Activated CD4-positive, alpha-beta T cell treated with anti-CD3 and anti-CD28 coated beads, Interleukin-2, Interleukin-4, amounts not matched to agents 100 ng/mL and 50 ng/mL, durations not matched to agents 16 hours and 8 hours (primary cell): ENCODE results near the gene ZSCAN10.
"Not testable (repeated sequence)": the region's sequence is repeated elsewhere in the genome, so short reads cannot be mapped to it uniquely, and the experiment has no call there.

ENCODE experiments used
- DNase-seq: peaks from one replicate; pipeline ENCODE4 v3.0.0-alpha.2; 2020; ENCODE audit warnings: low spot score

Gene ZSCAN10

DNA sequence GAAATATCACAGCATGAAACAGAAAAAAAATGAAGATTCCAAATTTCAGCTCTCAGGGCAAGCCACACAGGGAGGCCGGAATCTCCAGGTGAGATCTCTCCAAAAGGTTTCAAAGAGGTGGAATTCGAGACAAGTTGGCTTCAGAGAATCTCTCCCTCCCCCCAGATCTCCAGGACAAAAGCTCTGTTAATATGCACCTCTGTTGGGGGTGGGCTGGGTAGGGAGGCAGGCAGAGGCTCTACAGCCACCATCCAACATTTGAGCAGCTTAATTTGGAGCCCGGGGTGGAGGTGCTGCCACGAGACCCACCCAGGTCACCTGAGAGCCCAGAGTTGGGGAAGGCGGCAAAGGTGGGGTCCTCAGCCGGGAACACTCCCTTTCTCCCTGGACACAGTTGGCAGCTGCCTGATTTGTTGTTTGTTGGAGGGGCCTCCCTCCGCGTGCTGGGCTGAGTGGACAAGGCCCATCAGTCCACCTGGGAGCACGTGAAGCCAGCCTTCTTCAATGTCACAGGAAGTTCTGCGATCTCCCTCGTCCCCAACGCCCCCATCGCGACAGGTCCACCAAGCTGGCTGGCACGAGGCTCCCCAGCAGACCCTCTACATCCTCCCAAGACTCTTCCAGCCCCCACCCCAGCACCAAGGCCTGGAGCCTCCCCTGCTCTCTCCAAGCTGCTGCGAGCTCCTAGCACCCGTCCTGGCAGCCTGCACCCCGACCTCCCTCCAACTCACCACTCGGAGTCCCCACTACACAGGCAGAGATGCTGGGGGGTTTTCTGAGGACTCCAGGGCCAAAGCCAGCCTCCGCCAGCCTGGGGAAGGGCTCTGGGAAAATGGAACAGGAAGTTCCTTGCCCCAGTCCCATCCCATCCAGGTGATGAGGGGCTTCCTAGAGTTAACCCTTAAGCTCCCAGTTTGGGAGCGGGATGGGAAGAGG lies at the start of gene ZSCAN10:
TSS of gene ZSCAN10 (minus strand) at position 836 of the 936 bp plus-strand sequence. CDS start 6,357 bp downstream, outside the sequence.
- DNase-seq, result no peak

DNA sequence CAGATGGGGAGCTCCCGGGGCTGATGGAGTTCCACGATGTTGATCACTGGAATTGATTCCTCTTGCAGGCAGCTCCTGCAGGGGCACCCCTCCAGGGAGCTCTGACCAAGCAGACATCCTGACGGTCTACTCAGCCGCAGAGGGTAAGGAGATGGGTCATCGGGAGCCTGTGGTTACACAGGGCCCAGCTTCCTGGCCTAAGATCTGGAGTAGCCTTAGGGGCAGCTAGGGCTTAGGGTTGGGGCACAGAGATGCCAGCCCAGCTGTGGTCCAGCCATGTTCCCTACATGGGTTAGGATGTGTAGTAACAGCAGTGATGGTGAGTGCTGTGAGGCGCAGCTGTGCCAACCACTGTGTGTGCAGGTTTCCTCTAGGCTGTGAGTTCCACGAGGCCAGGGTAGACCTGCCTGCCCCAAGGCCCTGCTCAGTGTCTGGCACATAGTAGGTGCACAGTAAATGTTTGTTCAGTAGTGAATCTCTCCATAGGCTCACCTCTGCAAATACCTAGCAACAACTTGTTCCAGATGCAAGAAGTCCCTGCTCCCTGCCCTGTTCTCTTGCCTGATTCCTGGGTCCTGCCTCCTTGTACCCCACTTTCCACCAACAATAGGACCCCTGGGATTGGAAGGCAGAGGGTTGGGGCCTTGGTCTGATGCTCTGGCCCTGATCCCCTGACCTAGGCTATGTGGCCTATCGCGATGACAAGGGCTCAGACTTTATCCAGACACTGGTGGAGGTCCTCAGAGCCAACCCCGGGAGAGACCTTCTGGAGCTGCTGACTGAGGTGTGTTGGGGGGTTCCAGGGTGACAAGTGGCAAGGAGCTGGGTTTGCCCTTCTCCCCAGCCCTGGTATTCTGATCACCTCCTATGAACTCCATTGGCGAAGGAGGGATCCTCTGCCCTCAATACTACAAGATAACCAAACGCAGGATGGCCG lies 49.4 kb upstream of the ZSCAN10 start:
- DNase-seq, result no peak

DNA sequence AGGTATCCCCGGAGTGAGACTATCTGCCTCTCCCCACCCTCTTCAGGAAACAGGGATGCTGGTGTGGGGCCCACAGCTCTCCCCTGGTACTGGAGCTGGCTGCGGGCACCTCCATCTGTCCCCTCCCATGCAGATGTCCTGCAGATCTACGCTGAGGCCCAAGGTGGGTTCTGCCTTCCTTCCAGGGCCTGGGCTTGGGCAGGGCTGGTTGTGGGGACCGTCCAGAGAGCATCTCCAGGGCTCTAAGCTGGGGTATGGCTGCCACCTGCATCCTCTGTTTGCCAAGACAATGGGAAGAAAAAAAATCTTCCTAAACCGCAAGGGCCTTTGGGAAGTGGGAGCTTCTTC lies 48.6 kb upstream of the ZSCAN10 start:
- no peak for DNase-seq

DNA sequence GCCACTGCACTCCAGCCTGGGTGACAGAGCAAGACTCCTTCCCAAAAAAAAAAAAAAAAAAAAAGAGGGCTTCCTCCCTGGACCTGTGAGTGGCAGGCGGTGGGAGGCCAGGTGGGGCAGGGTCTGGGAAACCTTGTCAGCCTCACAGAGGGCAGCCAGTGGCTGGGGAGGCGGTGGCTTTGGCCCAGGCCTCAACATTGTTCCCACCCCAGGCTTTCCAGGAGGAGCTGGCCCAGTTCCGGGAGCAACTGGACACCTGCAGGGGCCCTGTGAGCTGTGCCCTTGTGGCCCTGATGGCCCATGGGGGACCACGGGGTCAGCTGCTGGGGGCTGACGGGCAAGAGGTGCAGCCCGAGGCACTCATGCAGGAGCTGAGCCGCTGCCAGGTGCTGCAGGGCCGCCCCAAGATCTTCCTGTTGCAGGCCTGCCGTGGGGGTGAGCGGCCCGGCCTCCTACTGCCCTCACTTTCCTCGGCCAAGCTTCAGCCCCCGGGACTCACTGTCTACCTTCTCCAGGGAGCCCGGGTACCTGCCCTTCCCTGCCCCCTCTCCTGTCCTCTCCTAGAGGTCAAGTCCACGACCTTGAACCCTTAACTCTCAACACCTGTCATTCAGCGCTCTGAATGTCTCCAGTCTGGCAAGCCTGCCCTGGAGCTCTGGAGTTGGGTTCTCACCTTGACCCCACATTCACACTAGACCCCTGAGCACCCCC lies 48.1 kb upstream of the ZSCAN10 start:
- DNase-seq, result no peak

DNA sequence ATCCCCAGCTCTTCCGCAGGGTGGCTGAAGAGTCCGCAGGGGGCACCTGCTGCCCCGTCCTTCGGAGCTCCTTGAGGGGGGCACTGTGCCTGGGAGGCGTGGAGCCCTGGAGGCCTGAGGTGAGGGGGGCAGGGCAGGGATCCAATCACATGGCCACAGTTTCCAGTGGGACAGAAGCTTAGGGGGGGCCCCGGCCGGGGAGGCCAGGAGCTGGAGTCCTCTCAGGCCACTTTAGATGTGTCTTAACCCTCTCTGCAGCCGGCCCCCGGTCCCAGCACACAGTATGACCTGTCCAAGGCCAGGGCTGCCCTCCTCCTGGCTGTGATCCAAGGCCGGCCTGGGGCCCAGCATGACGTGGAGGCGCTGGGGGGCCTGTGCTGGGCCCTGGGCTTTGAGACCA lies 46.6 kb upstream of the ZSCAN10 start:
- no peak for DNase-seq

DNA sequence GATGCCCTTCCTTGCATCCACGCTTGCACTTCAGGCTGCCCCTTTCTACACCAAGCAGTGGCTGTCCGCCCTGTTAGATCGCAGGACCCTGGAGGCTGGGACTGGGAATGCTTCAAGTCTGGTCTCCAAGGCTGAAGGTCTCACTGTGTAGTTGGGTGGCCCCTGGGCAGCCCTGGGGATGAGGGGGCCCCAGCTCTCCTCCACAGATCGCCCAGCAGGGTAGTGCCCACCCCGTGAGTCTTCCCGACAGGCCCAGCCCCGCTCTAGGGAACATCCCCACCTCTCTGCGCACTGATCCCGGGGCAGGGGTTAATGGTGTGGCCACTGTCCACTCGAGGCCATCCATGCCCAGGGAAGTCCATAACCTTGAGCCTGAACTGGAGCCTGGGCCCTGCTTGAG lies 46.1 kb upstream of the ZSCAN10 start:
- no peak for DNase-seq

DNA sequence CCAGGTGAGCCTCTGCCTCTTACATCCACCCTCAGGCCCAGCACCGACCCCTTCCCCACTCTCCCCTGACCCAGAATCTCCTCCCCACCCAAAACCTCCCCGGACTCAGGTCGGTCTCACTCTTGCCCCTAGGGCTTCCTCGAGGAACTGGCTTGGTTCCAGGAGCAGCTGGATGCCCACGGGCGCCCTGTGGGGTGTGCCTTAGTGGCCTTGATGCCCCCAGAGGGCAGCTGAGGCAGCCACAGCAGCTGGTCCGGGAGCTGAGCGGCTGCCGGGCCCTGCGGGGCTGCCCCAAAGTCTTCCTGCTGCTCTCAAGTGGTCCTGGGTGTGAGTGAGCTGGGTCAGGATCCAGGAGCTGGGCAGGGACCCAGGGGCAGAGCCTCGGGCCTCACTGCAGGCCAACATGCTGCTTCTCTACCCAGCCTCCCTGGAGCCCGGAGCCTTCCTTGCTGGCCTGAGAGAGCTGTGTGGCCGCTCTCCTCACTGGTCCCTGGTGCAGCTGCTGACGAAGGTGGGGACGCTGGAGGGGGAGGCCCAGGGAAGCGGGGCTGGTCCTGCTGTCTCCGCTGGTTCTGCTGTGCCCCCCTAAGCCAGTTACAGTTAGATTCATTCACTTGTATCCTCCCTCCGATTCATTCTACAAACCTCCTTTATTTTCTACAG lies 45.4 kb upstream of the ZSCAN10 start:
- no peak for DNase-seq

DNA sequence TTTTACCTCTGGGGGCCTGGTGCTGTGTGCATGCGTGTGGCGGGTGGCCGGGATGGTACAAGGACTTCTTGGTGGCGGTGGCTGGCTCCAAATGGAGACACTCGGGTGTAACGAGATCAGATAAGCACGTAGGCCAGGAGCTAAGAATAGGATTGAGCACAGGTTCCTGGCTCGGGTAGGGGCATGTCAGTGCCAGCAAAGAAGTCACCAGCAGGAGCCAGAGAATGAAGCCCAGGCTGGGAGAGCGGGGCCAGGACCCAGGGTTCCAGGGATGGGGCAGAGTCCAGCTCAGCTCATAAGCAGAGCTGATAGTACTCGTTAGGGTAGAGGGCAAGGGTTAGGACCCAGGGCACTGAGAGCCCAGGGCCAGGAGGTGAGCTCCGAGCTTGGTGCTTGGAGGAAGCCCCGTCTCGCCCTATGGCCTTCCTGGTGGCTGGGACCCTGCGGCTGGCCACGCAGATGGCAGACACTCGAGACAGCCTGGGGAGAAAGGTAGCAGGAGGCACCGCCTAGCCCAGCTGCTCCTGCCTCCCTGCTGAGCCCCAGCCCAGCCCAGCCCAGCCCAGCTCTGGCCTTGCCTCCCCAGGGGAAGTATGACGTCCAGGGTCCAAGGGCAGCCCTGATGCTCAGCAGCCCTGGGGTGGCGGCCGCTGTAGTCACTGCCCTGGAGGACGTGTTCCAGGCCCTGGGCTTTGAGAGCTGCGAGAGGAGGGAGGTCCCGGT lies 44.7 kb upstream of the ZSCAN10 start:
- no peak for DNase-seq

DNA sequence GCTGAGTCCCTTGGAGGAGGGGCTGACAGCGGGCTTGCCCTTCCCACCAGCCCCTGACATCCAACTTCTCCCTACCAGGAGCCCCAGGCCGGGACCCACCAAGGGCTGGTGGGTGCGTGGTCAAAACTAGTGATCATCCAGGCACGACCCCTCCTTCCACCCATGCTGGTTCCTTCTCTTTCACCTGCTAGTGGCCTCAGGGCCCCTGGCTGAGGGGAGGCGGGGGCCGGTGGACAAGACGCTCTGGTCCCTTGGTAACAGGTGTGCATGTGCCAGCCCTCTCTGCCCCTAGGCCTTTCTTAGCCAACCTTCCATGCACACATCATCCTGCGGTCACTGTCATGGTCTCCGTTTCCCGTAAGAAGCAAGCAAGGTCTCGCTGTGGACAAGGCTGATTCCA lies 44.1 kb upstream of the ZSCAN10 start:
- DNase-seq, result no peak

DNA sequence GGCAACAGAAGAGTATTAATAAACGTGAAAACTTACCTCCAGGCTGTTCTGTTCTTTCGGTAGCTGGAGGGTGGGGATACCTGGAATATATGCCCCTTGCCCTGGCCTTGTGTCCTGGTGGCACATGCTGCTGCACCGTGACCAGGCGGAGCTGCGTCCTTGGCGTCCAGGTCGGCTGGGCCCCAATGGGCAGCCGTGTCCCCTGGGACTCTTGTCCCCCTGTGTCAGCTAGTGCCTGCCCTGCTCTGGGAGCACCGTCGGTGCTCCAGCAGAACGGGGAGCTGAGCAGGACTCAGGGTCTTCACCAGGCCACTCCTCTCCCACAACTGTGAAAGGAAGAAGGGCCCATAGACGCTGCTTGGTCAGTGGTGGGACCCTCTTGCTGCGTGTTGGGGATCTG lies 43.7 kb upstream of the ZSCAN10 start:
- no peak for DNase-seq

DNA sequence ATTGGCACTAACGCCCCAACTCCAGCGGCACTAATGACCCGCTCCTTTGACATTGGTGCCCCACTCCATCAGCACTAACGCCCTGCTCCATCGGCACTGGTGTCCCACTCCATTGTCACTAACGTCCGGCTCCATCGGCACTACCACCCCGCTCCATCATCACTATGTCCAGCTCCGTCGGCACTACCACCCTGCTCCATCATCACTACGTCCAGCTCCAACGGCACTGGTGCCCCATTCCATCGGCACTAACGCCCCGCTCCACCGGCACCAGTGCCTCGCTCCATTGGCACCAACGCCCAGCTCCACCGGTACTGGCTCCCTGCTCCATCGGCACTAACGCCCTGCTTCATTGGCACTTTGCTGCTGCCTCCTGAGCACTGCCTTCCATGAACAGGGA lies 43.2 kb upstream of the ZSCAN10 start:
- DNase-seq, result no peak

DNA sequence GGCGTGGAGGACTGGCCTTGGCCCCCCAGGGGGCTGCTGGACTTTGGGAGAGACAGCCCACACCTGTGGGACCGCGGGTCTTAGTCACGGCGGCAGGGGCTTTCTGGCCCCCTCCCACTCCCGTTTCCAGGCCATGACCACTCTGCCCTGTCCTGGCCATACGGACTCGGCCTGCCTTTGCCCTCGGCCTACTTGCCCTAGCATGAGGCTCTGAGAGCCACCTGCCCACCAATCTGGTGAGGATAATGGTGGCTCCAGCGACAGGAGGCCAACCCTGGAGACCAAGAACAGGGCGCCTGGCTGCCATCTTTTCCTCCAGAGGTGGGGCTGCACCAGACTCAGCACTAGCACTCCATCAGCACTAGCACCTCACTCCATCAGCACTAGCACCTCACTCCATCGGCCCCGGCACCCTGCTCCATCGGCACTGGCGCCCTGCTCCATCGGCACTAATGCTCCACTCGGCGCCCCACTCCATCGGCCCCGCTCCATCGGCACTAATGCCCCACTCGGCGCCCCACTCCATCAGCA lies 42.8 kb upstream of the ZSCAN10 start:
- no peak for DNase-seq

DNA sequence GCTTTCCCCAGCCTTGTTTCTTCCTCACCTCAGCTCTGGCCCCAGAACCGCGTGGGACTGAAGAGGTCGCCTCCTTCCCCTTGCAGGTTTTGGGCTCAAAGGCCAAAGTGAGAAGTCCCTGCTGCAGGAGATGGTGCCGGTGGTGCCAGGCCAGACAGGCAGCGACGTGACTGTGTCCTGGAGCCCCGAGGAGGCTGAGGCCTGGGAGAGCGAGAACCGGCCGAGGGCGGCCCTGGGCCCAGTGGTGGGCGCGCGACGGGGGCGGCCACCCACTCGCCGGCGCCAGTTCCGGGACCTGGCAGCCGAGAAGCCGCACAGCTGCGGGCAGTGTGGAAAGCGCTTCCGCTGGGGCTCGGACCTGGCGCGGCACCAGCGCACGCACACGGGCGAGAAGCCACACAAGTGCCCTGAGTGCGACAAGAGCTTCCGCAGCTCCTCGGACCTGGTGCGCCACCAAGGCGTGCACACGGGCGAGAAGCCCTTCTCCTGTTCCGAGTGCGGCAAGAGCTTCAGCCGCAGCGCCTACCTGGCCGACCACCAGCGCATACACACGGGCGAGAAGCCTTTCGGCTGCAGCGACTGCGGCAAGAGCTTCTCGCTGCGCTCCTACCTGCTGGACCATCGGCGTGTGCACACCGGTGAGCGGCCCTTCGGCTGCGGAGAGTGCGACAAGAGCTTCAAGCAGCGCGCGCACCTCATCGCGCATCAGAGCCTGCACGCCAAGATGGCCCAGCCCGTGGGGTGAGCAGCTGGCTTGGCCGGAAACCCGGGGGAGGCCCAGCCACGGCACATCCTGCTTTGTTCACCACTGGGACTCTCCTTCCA lies 41.7 kb upstream of the ZSCAN10 start:
- DNase-seq, result no peak

DNA sequence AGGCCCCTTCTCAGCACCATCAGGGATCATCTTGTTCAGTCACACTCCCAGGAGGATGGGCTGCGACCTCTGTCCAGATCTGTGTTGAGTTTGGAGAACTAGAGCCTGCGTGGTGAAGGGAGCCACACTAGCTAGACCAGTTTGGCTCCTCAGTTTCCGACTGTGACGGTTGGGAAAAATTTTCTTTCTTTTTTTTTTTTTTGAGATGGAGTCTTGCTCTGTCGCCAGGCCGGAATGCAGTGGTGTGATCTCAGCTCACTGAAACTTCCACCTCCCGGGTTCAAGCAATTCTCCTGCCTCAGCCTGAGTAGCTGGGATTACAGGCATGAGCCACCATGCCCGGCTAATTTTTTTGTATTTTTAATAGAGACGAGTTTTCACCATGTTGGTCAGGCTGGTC lies 40.5 kb upstream of the ZSCAN10 start:
- DNase-seq, result not testable (repeated sequence)

DNA sequence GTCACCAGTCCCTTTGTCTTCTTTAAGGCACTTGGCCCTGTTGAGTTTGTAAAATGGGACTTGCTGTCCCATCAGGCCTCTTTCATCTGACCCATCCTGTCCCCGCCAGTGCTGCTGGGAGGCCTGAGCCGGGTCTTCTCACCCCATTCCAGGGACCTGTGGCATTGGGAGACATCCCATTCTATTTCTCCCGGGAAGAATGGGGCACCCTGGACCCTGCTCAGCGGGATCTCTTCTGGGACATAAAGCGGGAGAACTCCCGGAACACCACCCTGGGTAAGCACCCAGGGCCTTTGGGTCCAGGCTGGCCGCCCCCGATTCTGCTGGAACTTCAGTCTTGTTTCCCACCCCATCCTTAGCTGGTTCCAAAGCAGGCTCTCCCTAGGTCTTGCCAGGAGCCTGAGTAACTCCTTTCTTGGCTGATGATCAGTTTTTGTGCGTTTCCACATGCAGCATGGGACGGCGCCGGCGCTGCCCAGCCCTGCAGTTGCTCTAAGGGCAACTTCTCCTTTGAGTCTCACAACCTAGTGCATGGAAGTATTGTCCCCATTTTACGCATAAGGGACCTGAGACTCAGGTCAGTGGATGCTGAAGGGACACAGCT lies 39.8 kb upstream of the ZSCAN10 start:
- DNase-seq, result no peak

DNA sequence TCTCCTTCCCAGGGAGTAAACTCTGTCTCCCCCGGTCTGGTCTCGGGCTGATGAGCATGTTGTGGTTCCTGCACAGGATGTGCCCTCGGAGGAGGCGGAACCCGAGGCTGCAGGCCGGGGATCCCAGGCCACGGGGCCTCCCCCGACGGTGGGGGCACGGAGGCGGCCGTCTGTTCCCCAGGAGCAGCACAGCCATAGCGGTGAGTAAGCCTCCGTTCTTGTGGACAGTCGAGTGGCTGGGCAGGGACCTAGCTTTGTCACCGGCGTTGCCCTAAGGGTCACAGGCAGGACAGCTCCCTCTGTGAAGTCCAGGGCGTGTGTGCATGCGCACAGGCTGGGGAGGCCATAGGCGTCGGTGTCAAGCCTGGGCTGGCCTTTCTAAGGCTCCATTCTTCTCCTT lies 39.2 kb upstream of the ZSCAN10 start:
- no peak for DNase-seq

DNA sequence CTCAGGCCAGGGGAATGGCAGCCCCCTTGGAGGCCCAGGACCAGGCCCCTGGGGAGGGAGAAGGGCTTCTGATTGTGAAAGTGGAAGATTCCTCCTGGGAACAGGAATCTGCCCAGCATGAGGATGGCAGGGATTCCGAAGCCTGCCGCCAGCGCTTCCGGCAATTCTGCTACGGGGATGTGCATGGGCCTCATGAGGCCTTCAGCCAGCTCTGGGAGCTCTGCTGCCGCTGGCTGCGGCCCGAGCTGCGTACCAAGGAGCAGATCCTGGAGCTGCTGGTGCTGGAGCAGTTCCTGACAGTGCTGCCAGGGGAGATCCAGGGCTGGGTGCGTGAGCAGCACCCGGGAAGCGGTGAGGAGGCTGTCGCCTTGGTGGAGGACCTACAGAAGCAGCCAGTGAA lies 38.2 kb upstream of the ZSCAN10 start:
- DNase-seq, result no peak

DNA sequence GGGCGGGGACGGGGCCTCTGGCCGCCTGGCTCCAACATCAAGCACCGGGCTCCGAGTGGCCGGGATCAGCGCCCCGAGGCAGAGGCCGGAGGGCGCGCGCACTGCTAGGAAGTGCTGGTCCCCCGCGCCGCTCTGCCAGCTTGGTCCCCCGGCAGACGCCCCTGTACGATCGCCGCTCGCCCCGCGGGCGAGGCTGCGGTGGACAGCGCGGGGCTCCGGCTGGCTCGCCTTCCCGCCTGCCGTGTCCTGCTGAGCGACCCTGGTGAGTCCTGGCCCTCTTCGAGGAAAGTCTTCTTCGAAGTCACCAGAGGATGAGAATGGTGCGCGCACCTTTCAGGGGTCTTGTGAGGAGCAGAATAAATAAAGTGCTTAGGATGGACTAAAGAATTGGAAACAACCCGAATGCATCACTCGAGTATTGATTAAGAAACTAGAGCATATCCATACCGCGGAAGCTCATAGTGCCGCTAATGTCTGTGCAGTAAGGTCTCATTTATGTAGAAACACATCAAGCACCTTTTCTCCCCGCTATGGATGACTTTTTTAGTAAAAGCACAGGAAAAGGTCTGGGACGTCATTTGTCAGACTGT lies 36.1 kb upstream of the ZSCAN10 start:
- DNase-seq, result no peak
